ENCODE measurements around the gene EXD3. TPM values are rescaled to one million over a fixed set of nuclear protein-coding genes. Genes with fewer than 3 reads are reported as not detected.
A peak's percentile ranks its signal among the peaks of the same experiment; 100 is the strongest.
"Not testable (repeated sequence)": the region's sequence is repeated elsewhere in the genome, so short reads cannot be mapped to it uniquely, and the experiment has no call there.

The EXD3 gene
- total and polyA plus RNA-seq, 5 donors from 2014 or later, result 4.7 to 27.3 (median 5.8) TPM

DNA sequence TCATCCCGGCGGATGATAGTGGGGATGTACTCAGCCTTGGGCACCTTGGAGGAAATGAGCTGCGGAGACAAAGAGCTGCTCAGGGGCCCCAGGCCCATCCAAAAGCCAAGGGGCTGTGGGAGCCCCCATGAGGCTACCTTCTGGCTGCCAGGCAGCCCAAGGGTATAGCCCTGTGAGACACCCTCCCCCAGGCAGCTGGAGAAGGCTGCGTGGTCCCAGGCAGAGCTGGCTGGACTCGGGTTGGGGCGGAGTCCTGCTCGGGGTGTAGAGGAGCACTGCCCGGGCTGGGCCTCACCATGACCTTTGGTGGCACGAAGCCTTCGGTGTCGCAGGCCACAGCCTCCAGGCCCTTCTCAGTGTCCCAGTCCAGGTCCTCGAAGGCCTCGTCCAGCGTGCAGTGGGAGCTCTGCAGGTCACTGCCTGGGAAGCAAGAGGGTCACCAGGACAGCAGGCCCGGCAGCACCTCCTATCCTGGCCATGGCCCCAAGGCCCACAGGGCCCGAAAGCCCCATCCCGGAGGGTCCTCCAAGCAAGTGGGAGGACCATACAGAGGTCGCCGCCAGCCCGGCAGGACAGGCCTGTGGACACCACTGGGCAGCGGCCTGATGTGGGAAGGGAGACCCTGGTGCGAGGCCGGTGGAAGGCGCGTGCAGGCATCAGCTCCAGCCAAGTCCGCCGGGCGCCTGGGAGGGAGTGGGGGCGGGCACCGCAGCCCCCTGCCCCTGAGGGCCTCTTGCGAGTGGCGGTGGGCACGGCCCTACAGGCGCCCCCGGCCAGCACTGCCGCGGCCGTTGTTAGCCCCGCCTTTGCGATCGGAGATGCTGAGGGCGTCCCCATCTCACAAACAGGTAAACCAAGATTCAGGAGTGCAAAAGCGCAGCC, 30.0 kb upstream of the EXD3 start:
- ATAC-seq (ENCODE audit: low read depth in 2 of 2), result no peak
- H3K27me3 ChIP-seq (ENCODE audit: control insufficient read depth, insufficient read depth, low read length), result no peaks in the 10 kb centered on the region
- Mint-ChIP-seq H3K4me3 (peak overlapping the region in 2 of 4 donors; percentile 31 to 71), H3K36me3 (no peaks in the 10 kb centered on the region), H3K4me1 (peaks cover 0 to 56% (median 5%) of the 10 kb centered on the region in 4 donors), H3K9me3 (no peaks in the 10 kb centered on the region), H3K27ac (no peak overlapping the region), H3K27me3 (no peaks in the 10 kb centered on the region)
- no peak overlapping the region for H3K4me3 ChIP-seq (ENCODE audit: low read depth, low read length)
- no peaks in the 10 kb centered on the region for H3K9me3 ChIP-seq (ENCODE audit: control insufficient read depth in 2 of 2, low read length in 2 of 2)
- peaks cover 67% of the 10 kb centered on the region for H3K4me1 ChIP-seq (ENCODE audit: control insufficient read depth, insufficient read depth, low read length, poor library complexity, severe bottlenecking)
- no peak for DNase-seq
- H3K36me3 ChIP-seq (ENCODE audit: control insufficient read depth, insufficient read depth, low read length), result no peaks in the 10 kb centered on the region
- peak overlapping the region; percentile 23 for H3K27ac ChIP-seq (ENCODE audit: insufficient read depth, low read length, poor library complexity, severe bottlenecking)

DNA sequence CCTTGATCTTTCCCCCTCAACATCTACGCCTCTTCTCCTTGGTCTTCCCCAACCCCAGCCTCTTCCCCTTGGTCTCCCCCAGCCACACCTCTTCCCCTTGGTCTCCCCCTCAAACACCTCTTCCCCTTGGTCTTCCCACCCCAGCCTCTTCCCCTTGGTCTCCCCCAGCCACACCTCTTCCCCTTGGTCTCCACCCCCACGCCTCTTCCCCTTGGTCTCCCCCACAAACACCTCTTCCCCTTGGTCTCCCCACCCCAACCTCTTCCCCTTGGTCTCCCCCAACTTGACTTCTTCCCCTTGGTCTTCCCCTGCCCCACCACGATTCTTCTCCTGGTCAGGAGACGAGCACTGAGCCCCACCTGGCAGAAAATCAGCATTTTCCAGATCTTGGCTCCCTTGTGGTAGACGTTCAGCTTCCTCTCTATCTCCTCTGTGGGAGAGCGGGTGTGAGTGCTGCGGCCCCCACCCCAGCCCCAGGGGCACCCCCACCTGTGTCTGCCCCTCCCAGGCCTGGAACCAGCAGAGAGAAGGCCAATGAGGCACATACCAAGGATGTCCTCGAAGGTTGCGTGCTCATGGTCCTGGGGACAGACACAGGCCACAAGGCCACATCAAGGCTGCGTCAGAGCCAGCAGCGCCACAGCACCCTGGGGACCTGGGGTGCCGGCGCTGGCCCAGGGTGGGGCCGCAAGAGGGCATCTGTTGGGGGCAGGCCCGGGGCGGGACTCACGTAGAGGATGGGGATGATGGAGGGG, 29.2 kb upstream of the EXD3 start:
- H3K27me3 ChIP-seq (ENCODE audit: control insufficient read depth, insufficient read depth, low read length), result no peaks in the 10 kb centered on the region
- no peaks in the 10 kb centered on the region for H3K36me3 Mint-ChIP-seq
- no peaks in the 10 kb centered on the region for H3K27me3 Mint-ChIP-seq
- H3K4me3 Mint-ChIP-seq, result peak overlapping the region in 1 of 4 donors; percentile 7
- H3K4me1 Mint-ChIP-seq, result peaks cover 0 to 58% (median 7%) of the 10 kb centered on the region in 4 donors
- ATAC-seq (ENCODE audit: low read depth in 2 of 2), result no peak
- peak in 1 of 3 donors; percentile 1 for DNase-seq
- no peaks in the 10 kb centered on the region for H3K9me3 Mint-ChIP-seq
- no peak overlapping the region for H3K27ac Mint-ChIP-seq
- no peak overlapping the region for H3K4me3 ChIP-seq (ENCODE audit: low read depth, low read length)
- peak overlapping the region; percentile 51 for H3K27ac ChIP-seq (ENCODE audit: insufficient read depth, low read length, poor library complexity, severe bottlenecking)
- no peaks in the 10 kb centered on the region for H3K9me3 ChIP-seq (ENCODE audit: control insufficient read depth in 2 of 2, low read length in 2 of 2)
- peaks cover 59% of the 10 kb centered on the region for H3K4me1 ChIP-seq (ENCODE audit: control insufficient read depth, insufficient read depth, low read length, poor library complexity, severe bottlenecking)
- no peaks in the 10 kb centered on the region for H3K36me3 ChIP-seq (ENCODE audit: control insufficient read depth, insufficient read depth, low read length)

DNA sequence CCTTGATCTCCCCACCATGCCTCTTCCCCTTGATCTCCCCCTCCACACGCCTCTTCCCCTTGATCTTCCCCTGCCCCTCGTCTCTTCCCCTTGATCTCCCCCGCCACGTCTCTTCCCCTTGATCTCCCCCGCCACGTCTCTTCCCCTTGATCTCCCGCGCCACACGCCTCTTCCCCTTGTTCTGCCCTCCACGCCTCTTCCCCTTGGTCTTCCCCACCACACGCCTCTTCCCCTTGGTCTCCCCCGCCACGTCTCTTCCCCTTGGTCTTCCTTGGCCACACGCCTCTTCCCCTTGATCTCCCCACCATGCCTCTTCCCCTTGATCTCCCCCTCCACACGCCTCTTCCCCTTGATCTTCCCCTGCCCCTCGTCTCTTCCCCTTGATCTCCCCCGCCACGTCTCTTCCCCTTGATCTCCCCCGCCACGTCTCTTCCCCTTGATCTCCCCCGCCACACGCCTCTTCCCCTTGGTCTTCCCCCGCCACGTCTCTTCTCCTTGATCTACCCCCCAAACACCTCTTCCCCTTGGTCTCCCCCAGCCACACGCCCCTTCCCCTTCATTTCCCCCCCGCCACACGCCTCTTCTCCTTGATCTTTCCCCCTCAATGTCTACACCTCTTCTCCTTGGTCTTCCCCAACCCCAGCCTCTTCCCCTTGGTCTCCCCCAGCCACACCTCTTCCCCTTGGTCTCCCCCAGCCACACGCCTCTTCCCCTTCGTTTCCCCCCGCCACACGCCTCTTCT, 28.5 kb upstream of the EXD3 start:
- not testable (repeated sequence) for DNase-seq; H3K27me3 ChIP-seq (ENCODE audit: control insufficient read depth, insufficient read depth, low read length); H3K36me3 ChIP-seq (ENCODE audit: control insufficient read depth, insufficient read depth, low read length); H3K4me3 ChIP-seq (ENCODE audit: low read depth, low read length); H3K27me3 Mint-ChIP-seq; H3K9me3 ChIP-seq (ENCODE audit: control insufficient read depth in 2 of 2, low read length in 2 of 2); ATAC-seq (ENCODE audit: low read depth in 2 of 2); H3K9me3 Mint-ChIP-seq; H3K36me3 Mint-ChIP-seq
- Mint-ChIP-seq H3K4me1 (peaks cover 0 to 55% (median 7%) of the 10 kb centered on the region in 4 donors), H3K27ac (peak overlapping the region in 1 of 3 donors; percentile 52), H3K4me3 (peak overlapping the region in 1 of 4 donors; percentile 7)
- peak overlapping the region; percentile 51 for H3K27ac ChIP-seq (ENCODE audit: insufficient read depth, low read length, poor library complexity, severe bottlenecking)
- peaks cover 52% of the 10 kb centered on the region for H3K4me1 ChIP-seq (ENCODE audit: control insufficient read depth, insufficient read depth, low read length, poor library complexity, severe bottlenecking)

DNA sequence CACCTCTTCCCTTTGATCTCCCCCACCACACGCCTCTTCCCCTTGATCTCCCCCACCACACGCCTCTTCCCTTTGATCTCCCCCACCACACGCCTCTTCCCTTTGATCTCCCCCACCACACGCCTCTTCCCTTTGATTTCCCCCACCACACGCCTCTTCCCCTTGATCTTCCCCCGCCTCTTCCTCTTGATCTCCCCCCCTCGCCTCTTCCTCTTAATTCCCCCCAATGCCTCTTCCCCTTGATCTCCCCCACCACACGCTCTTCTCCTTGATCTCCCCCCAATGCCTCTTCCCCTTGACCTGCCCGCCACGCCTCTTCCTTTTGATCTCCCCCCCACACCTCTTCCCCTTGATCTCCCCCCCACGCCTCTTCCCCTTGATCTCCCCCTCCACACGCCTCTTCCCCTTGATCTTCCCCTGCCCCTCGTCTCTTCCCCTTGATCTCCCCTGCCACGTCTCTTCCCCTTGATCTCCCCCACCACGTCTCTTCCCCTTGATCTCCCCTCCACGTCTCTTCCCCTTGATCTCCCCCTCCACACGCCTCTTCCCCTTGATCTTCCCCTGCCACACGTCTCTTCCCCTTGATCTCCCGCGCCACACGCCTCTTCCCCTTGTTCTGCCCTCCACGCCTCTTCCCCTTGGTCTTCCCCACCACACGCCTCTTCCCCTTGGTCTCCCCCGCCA, 27.7 kb upstream of the EXD3 start:
- H3K36me3 Mint-ChIP-seq; H3K27me3 ChIP-seq (ENCODE audit: control insufficient read depth, insufficient read depth, low read length); H3K4me3 ChIP-seq (ENCODE audit: low read depth, low read length); H3K36me3 ChIP-seq (ENCODE audit: control insufficient read depth, insufficient read depth, low read length); H3K27me3 Mint-ChIP-seq; H3K4me3 Mint-ChIP-seq; H3K9me3 ChIP-seq (ENCODE audit: control insufficient read depth in 2 of 2, low read length in 2 of 2); H3K9me3 Mint-ChIP-seq; ATAC-seq (ENCODE audit: low read depth in 2 of 2): not testable (repeated sequence)
- Histone ChIP-seq H3K27ac (ENCODE audit: insufficient read depth, low read length, poor library complexity, severe bottlenecking) (peak overlapping the region; percentile 76), H3K4me1 (ENCODE audit: control insufficient read depth, insufficient read depth, low read length, poor library complexity, severe bottlenecking) (peaks cover 56% of the 10 kb centered on the region)
- Mint-ChIP-seq H3K4me1 (peaks cover 0 to 54% (median 7%) of the 10 kb centered on the region in 4 donors), H3K27ac (peak overlapping the region in 2 of 3 donors; percentile 52 to 72)
- peak; percentile 57 to 67 (median 60) for DNase-seq

DNA sequence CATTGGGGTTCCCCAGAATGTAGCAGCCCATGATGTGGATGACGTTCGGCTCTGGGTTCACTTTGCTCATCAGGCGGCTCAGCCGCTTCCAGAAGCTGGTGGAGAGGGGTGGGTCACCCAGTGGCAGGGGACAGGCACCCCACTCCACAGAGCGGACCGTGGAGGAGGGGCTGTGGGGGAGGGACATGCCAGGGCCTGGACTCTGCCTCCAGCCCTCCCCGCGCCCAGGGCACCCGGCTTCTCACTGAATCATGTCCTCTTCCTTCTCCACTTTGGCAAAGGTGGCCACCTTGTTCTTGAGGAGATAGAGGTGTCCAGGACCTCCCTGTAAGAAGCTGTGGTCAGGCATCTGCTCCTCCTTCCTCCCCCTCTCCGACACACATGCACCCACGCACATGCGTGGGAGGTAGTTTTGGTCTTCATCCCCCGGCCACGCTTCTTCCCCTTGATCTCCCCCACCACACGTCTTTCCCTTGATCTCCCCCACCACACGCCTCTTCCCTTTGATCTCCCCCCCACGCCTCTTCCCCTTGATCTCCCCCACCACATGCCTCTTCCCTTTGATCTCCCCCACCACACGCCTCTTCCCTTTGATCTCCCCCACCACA, 27.1 kb upstream of the EXD3 start:
- H3K4me1 ChIP-seq (ENCODE audit: control insufficient read depth, insufficient read depth, low read length, poor library complexity, severe bottlenecking), result peaks cover 56% of the 10 kb centered on the region
- Mint-ChIP-seq H3K9me3 (no peaks in the 10 kb centered on the region), H3K4me1 (peaks cover 0 to 57% (median 12%) of the 10 kb centered on the region in 4 donors), H3K36me3 (no peaks in the 10 kb centered on the region), H3K4me3 (no peak overlapping the region), H3K27ac (peak overlapping the region; percentile 43 to 72 (median 69)), H3K27me3 (peaks cover 5% of the 10 kb centered on the region)
- DNase-seq (peak; percentile 57 to 62 (median 59)), ATAC-seq (ENCODE audit: low read depth in 2 of 2) (no peak)
- H3K4me3 ChIP-seq (ENCODE audit: low read depth, low read length), result no peak overlapping the region
- peak overlapping the region; percentile 76 for H3K27ac ChIP-seq (ENCODE audit: insufficient read depth, low read length, poor library complexity, severe bottlenecking)
- H3K27me3 ChIP-seq (ENCODE audit: control insufficient read depth, insufficient read depth, low read length), result no peaks in the 10 kb centered on the region
- no peaks in the 10 kb centered on the region for H3K36me3 ChIP-seq (ENCODE audit: control insufficient read depth, insufficient read depth, low read length)
- no peaks in the 10 kb centered on the region for H3K9me3 ChIP-seq (ENCODE audit: control insufficient read depth in 2 of 2, low read length in 2 of 2)

DNA sequence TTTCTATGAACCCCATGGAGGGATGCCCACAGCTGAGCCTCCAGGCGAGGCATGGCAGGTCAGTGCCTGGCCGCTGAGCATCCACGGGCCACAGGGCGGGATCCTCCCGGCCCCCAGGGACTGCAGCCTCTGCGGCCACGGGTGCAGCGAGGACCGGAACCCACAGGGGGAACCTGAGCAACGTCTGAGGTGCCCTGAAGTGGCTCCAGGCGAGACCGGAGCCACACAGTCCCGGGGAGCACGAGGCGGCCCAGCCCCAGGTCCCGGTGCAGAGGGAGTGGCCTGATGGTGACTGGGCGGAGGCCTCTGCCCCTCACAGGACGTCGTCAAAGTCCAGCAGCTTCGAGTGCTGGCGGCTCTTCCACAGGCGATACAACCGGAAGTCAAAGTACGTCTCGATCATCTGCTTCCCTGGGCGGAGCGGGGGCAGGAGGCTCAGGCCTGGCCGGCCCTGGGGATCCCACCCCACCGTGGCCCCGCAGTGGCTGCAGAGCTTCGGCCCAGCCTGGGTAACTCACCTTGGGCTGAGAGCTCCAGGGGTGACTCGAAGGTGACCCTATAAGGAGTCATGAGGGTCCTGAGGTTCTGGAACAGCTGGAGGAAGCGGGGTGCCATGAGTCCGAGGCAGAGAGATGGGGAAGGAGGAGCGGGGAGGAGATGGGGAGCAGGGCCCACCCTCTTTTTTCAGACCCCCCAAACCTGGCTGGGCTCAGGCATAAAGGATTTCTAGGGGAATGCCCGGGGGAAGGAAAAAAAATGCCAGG, 26.3 kb upstream of the EXD3 start:
- Histone ChIP-seq H3K27ac (ENCODE audit: insufficient read depth, low read length, poor library complexity, severe bottlenecking) (no peak overlapping the region), H3K27me3 (ENCODE audit: control insufficient read depth, insufficient read depth, low read length) (no peaks in the 10 kb centered on the region), H3K36me3 (ENCODE audit: control insufficient read depth, insufficient read depth, low read length) (no peaks in the 10 kb centered on the region), H3K4me1 (ENCODE audit: control insufficient read depth, insufficient read depth, low read length, poor library complexity, severe bottlenecking) (peaks cover 51% of the 10 kb centered on the region), H3K9me3 (ENCODE audit: control insufficient read depth in 2 of 2, low read length in 2 of 2) (no peaks in the 10 kb centered on the region), H3K4me3 (ENCODE audit: low read depth, low read length) (no peak overlapping the region)
- no peaks in the 10 kb centered on the region for H3K9me3 Mint-ChIP-seq
- ATAC-seq (ENCODE audit: low read depth in 2 of 2) (no peak), DNase-seq (no peak)
- peak overlapping the region; percentile 69 to 72 (median 69) for H3K27ac Mint-ChIP-seq
- H3K36me3 Mint-ChIP-seq, result no peaks in the 10 kb centered on the region
- H3K4me1 Mint-ChIP-seq, result peaks cover 0 to 57% (median 13%) of the 10 kb centered on the region in 4 donors
- peak overlapping the region in 2 of 4 donors; percentile 41 to 90 for H3K4me3 Mint-ChIP-seq
- H3K27me3 Mint-ChIP-seq, result peaks cover 5% of the 10 kb centered on the region

Measured in CD4-positive, CD25-positive, alpha-beta regulatory T cell (primary cell).